ENCODE measurements around the gene PPP1R11.
"Not testable (repeated sequence)": the region's sequence is repeated elsewhere in the genome, so short reads cannot be mapped to it uniquely, and the experiment has no call there.

The PPP1R11 gene

DNA sequence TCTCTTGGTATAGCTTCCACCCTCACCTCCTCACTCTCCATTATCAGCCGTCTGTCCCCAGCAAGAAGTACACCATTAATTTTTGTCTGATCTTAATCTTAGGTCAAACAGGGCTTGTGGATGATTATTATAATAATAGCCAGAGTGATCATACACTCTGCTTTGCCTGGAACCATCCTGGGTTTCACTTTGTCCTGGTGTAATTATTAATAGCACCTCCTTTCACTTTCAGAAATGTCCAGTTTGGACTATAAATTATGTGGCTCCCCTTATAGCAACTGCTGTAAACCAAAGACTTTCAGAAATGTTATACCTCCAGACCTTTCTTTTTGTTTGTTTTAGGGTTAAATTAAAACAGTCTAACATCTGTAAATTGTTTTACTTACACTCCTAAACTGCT is 46.8 kb downstream of the PPP1R11 start:
- TF ChIP-seq, protein P1, sequence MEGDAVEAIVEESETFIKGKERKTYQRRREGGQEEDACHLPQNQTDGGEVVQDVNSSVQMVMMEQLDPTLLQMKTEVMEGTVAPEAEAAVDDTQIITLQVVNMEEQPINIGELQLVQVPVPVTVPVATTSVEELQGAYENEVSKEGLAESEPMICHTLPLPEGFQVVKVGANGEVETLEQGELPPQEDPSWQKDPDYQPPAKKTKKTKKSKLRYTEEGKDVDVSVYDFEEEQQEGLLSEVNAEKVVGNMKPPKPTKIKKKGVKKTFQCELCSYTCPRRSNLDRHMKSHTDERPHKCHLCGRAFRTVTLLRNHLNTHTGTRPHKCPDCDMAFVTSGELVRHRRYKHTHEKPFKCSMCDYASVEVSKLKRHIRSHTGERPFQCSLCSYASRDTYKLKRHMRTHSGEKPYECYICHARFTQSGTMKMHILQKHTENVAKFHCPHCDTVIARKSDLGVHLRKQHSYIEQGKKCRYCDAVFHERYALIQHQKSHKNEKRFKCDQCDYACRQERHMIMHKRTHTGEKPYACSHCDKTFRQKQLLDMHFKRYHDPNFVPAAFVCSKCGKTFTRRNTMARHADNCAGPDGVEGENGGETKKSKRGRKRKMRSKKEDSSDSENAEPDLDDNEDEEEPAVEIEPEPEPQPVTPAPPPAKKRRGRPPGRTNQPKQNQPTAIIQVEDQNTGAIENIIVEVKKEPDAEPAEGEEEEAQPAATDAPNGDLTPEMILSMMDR (IDR thresholded peaks at IDR 0.05; ENCODE audit: insufficient read depth, low read depth, low read length, missing control alignments) = no peak

DNA sequence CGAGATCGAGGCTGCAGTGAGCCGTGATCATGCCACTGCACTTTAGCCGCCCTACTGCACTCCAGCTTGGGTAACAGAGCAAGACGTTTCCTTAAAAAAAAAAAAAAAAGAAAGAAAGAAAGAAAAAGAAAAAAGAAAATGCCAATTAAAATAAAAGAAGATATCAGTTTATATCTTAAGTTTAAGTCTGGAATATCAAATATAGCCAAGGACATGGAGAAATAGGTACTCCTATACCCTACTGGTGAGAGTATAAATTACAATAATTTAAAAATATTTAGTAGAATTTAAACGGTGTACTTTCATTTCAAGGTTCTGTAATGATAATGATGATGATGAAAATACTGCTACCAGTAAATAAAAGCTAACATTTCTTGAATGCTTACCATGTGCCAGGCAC is 49.7 kb downstream of the PPP1R11 start:
- H3K4me3 ChIP-seq (ENCODE audit: low read length) = no peak overlapping the region
- DNase-seq (ENCODE audit: low read depth) = no peak
- TF ChIP-seq, protein P1 (IDR thresholded peaks at IDR 0.05; ENCODE audit: insufficient read depth, low read depth, low read length, missing control alignments) = peak; percentile 3

More for the DNA sequence above, 46.8 kb downstream of the PPP1R11 start:
- DNase-seq (ENCODE audit: low read depth) = no peak
- no peak overlapping the region for H3K4me3 ChIP-seq (ENCODE audit: low read length)

DNA sequence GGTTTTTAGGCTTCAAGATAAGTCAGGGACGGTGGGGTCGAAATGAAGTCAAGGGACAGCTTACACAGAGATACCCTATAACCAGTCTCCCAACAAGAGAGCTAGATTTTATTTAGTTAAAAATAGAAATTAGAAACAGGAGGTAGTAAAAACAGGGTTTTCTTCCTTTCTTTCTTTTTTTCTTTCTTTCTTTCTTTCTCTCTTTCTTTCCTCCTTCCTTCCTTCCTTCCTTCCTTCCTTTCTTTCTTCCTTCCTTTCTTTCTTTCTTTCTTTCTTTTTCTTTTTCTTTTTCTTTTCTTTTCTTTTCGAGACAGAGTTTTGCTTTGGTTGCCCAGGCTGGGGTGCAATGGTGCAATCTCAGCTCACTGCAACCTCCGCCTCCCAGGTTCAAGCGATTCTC is 51.7 kb downstream of the PPP1R11 start:
- not testable (repeated sequence) for H3K4me3 ChIP-seq (ENCODE audit: low read length); DNase-seq (ENCODE audit: low read depth)
